Measurements from ENCODE around the gene ULK2. TPM values are rescaled to one million over a fixed set of nuclear protein-coding genes. Genes with fewer than 3 reads are reported as not detected.

Gene ULK2
- total and polyA plus RNA-seq, 2 of the 13 experiments (the other 11 are each of a cell fraction or from before 2014, with no cell fraction given), result 0.01 TPM; not detected in 1

DNA sequence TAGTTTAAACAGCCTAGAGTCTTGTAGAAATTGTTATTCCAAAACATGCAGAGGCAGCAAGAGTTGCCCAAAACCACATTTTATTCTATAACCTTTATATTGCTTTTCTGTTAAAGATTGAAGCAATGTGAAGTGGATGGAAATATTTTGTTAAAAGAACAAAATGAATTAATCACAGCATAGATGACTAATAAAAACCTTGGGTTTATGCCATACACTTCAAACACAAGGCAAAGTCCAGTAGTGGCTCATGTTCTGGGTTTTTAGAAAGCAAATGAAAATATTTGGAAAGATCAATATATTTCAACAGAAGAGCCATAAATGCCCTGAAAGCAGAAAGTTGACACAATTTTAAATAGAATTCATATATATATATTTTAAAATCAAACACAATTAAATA is 36.7 kb upstream of the ULK2 start:
- no peaks in the 10 kb centered on the region for H3K9me3 ChIP-seq (ENCODE audit: low read length)
- TF ChIP-seq, protein P1, sequence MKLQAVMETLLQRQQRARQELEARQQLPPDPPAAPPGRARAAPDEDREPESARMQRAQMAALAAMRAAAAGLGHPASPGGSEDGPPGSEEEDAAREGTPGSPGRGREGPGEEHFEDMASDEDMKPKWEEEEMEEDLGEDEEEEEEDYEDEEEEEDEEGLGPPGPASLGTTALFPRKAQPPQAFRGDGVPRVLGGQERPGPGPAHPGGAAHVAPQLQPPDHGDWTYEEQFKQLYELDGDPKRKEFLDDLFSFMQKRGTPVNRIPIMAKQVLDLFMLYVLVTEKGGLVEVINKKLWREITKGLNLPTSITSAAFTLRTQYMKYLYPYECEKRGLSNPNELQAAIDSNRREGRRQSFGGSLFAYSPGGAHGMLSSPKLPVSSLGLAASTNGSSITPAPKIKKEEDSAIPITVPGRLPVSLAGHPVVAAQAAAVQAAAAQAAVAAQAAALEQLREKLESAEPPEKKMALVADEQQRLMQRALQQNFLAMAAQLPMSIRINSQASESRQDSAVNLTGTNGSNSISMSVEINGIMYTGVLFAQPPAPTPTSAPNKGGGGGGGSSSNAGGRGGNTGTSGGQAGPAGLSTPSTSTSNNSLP (IDR thresholded peaks at IDR 0.05; ENCODE audit: low read depth, low read length), result 0 out of 2 replicates have a peak, but pooled peaks have one; percentile 21
- TF ChIP-seq EP300 (IDR thresholded peaks at IDR 0.05; ENCODE audit: low read depth in 2 of 2, low read length in 2 of 2), result 0 out of 4 replicates have a peak, but pooled peaks of 1 of the 2 experiments have one; percentile 8
- TF ChIP-seq EP300 (CRISPR knock-in tag; IDR thresholded peaks at IDR 0.05; ENCODE audit: borderline replicate concordance), result no peak
- TF ChIP-seq BCL6 (CRISPR knock-in tag; IDR thresholded peaks at IDR 0.05), result 0 out of 2 replicates have a peak, but pooled peaks have one; percentile 13
- 0 out of 2 replicates have a peak, but pooled peaks have one; percentile 13 for TF ChIP-seq HNF4A (CRISPR knock-in tag; IDR thresholded peaks at IDR 0.05)
- TF ChIP-seq, protein P2, sequence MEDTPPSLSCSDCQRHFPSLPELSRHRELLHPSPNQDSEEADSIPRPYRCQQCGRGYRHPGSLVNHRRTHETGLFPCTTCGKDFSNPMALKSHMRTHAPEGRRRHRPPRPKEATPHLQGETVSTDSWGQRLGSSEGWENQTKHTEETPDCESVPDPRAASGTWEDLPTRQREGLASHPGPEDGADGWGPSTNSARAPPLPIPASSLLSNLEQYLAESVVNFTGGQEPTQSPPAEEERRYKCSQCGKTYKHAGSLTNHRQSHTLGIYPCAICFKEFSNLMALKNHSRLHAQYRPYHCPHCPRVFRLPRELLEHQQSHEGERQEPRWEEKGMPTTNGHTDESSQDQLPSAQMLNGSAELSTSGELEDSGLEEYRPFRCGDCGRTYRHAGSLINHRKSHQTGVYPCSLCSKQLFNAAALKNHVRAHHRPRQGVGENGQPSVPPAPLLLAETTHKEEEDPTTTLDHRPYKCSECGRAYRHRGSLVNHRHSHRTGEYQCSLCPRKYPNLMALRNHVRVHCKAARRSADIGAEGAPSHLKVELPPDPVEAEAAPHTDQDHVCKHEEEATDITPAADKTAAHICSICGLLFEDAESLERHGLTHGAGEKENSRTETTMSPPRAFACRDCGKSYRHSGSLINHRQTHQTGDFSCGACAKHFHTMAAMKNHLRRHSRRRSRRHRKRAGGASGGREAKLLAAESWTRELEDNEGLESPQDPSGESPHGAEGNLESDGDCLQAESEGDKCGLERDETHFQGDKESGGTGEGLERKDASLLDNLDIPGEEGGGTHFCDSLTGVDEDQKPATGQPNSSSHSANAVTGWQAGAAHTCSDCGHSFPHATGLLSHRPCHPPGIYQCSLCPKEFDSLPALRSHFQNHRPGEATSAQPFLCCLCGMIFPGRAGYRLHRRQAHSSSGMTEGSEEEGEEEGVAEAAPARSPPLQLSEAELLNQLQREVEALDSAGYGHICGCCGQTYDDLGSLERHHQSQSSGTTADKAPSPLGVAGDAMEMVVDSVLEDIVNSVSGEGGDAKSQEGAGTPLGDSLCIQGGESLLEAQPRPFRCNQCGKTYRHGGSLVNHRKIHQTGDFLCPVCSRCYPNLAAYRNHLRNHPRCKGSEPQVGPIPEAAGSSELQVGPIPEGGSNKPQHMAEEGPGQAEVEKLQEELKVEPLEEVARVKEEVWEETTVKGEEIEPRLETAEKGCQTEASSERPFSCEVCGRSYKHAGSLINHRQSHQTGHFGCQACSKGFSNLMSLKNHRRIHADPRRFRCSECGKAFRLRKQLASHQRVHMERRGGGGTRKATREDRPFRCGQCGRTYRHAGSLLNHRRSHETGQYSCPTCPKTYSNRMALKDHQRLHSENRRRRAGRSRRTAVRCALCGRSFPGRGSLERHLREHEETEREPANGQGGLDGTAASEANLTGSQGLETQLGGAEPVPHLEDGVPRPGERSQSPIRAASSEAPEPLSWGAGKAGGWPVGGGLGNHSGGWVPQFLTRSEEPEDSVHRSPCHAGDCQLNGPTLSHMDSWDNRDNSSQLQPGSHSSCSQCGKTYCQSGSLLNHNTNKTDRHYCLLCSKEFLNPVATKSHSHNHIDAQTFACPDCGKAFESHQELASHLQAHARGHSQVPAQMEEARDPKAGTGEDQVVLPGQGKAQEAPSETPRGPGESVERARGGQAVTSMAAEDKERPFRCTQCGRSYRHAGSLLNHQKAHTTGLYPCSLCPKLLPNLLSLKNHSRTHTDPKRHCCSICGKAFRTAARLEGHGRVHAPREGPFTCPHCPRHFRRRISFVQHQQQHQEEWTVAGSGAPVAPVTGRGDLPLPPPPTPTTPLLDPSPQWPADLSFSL (CRISPR knock-in tag; IDR thresholded peaks at IDR 0.05), result no peak
- intact Hi-C loops (cut with micrococcal nuclease; ENCODE audit: unreplicated experiment) (no loop called here), in situ Hi-C loops (cut with HindIII; ENCODE audit: extremely low pct_ligation_motif_present, low pct_unique_long_range_greater_than_20kb) (no loop called here)
- H3K4me3 ChIP-seq (replicated peaks in 1 of 3; ENCODE audit: insufficient read depth in 1 of 3, low read depth in 2 of 3, low read length in 3 of 3), result no peak overlapping the region
- H4K20me1 ChIP-seq (ENCODE audit: insufficient read depth, low read length), result no peaks in the 10 kb centered on the region
- H3K4me1 ChIP-seq (ENCODE audit: insufficient read depth, low read length), result peaks cover 28% of the 10 kb centered on the region
- ATAC-seq (no peak), DNase-seq (ENCODE audit: low spot score) (peak; percentile 8), FAIRE-seq (no peak)
- H3K9ac ChIP-seq (ENCODE audit: insufficient read depth, low read depth, low read length), result no peak overlapping the region
- ChIA-PET POLR2A (no interaction called here), CTCF (ENCODE audit: low intra/inter-chr PET ratio, low total read pairs) (no interaction called here)
- no peak overlapping the region for H2AFZ ChIP-seq (ENCODE audit: low read length)
- BruUV-seq (replicated peaks), result no TSS peak
- peak overlapping the region; percentile 32 for H3K27ac ChIP-seq (ENCODE audit: extremely low read length, insufficient read depth, low read length)
- H3K27me3 ChIP-seq (ENCODE audit: control insufficient read depth in 1 of 2, insufficient read depth in 2 of 2, low read length in 2 of 2), result no peaks in the 10 kb centered on the region
- H3K4me2 ChIP-seq (ENCODE audit: low read depth, low read length), result no peak overlapping the region
- H3K36me3 ChIP-seq (replicated peaks in 1 of 2; ENCODE audit: control insufficient read depth in 1 of 2, insufficient read depth in 2 of 2, low read length in 2 of 2), result peaks cover 9 to 34% of the 10 kb centered on the region in 2 experiments
- H3K79me2 ChIP-seq (ENCODE audit: insufficient read depth, low read length), result no peaks in the 10 kb centered on the region

Data from HepG2 (cell line).